ENCODE results near the gene METTL4.
"Not testable (repeated sequence)": the region's sequence is repeated elsewhere in the genome, so short reads cannot be mapped to it uniquely, and the experiment has no call there.

The METTL4 gene

GRCh38 chr18:2551425-2551824 lies 19.9 kb downstream of the METTL4 start:
- no peak for DNase-seq (ENCODE audit: low read depth, low spot score)
- H3K4me3 ChIP-seq (ENCODE audit: low read depth, low read length), result no peak overlapping the region
- TF ChIP-seq CTCF (IDR thresholded peaks at IDR 0.05; ENCODE audit: low read depth, low read length), result no peak
- in situ Hi-C loops (cut with HindIII; ENCODE audit: low sequenced_read_pairs), result no loop called here

- DNase-seq (ENCODE audit: low read depth, low spot score), result no peak
- in situ Hi-C loops (cut with HindIII; ENCODE audit: low sequenced_read_pairs), result no loop called here
- no peak overlapping the region for H3K4me3 ChIP-seq (ENCODE audit: low read depth, low read length)
- TF ChIP-seq CTCF (IDR thresholded peaks at IDR 0.05; ENCODE audit: low read depth, low read length), result no peak
Measured at GRCh38 chr18:2549462-2549861, 21.8 kb downstream of the METTL4 start.

- in situ Hi-C loops (cut with HindIII; ENCODE audit: low sequenced_read_pairs), result no loop called here
- peak; percentile 37 for TF ChIP-seq CTCF (IDR thresholded peaks at IDR 0.05; ENCODE audit: low read depth, low read length)
- peak; percentile 74 for DNase-seq (ENCODE audit: low read depth, low spot score)
- H3K4me3 ChIP-seq (ENCODE audit: low read depth, low read length), result no peak overlapping the region
Measured at GRCh38 chr18:2547477-2548087, 23.7 kb downstream of the METTL4 start.

- in situ Hi-C loops (cut with HindIII; ENCODE audit: low sequenced_read_pairs), result no loop called here
- no peak overlapping the region for H3K4me3 ChIP-seq (ENCODE audit: low read depth, low read length)
- no peak for DNase-seq (ENCODE audit: low read depth, low spot score)
- TF ChIP-seq CTCF (IDR thresholded peaks at IDR 0.05; ENCODE audit: low read depth, low read length), result no peak
Measured at GRCh38 chr18:2545155-2545554, 26.1 kb downstream of the METTL4 start.

- peak; percentile 62 for DNase-seq (ENCODE audit: low read depth, low spot score)
- in situ Hi-C loops (cut with HindIII; ENCODE audit: low sequenced_read_pairs); H3K4me3 ChIP-seq (ENCODE audit: low read depth, low read length): not testable (repeated sequence)
- peak; percentile 57 for TF ChIP-seq CTCF (IDR thresholded peaks at IDR 0.05; ENCODE audit: low read depth, low read length)
Measured at GRCh38 chr18:2541925-2542563, 29.3 kb downstream of the METTL4 start.

GRCh38 chr18:2540575-2540974 lies 30.7 kb downstream of the METTL4 start:
- DNase-seq (ENCODE audit: low read depth, low spot score), result no peak
- H3K4me3 ChIP-seq (ENCODE audit: low read depth, low read length), result no peak overlapping the region
- TF ChIP-seq CTCF (IDR thresholded peaks at IDR 0.05; ENCODE audit: low read depth, low read length), result no peak
- in situ Hi-C loops (cut with HindIII; ENCODE audit: low sequenced_read_pairs), result no loop called here
